GM23338 (cell line): ENCODE data around the gene FCER2. TPM values are rescaled to one million over a fixed set of nuclear protein-coding genes. Genes with fewer than 3 reads are reported as not detected.

Experiments used
- ATAC-seq: fragments of 200-7000 bp; cut with Tn5 transposase; 3 replicates; pipeline ENCODE4 v1.9.1; 2020
- DNase-seq: peaks from one replicate; pipeline ENCODE4 v3.0.0-alpha.2; 2015; ENCODE audit warnings: low spot score
- H2AFZ ChIP-seq: fragments of 200-600 bp; sonication (generic); 2 replicates; pipeline ENCODE4 v1.8.0; 2016; ENCODE audit warnings: antibody characterized with exemption, mild to moderate bottlenecking, moderate library complexity
- H3F3A ChIP-seq: fragments of 200-600 bp; sonication (generic); replicated peaks from 2 replicates; pipeline ENCODE4 v1.8.0; 2017; ENCODE audit warnings: antibody characterized with exemption, mixed run types, low read depth
- H3K27ac ChIP-seq: fragments of 200-600 bp; sonication (generic); 2 replicates; pipeline ENCODE4 v1.6.1; 2016; ENCODE audit warnings: low read depth
- H3K27me3 ChIP-seq: fragments of 200-600 bp; sonication (generic); 2 replicates; pipeline ENCODE4 v1.8.0; 2016; ENCODE audit warnings: mild to moderate bottlenecking, mixed run types, moderate library complexity; ENCODE audit not compliant: insufficient read depth
- H3K36me3 ChIP-seq: fragments of 200-600 bp; sonication (generic); 2 replicates; pipeline ENCODE4 v1.8.0; 2016; ENCODE audit warnings: mild to moderate bottlenecking; ENCODE audit not compliant: insufficient read depth
- H3K4me1 ChIP-seq: fragments of 200-600 bp; sonication (generic); 2 replicates; pipeline ENCODE4 v1.8.0; 2016; ENCODE audit warnings: mild to moderate bottlenecking, moderate library complexity; ENCODE audit not compliant: insufficient read depth
- H3K4me2 ChIP-seq: fragments of 200-600 bp; sonication (generic); 2 replicates; pipeline ENCODE4 v1.7.1; 2017; ENCODE audit warnings: mixed run types
- H3K4me3 ChIP-seq: fragments of 200-600 bp; sonication (generic); 2 replicates; pipeline ENCODE4 v1.6.1; 2016; ENCODE audit warnings: mixed run types
- H3K79me2 ChIP-seq: fragments of 200-600 bp; sonication (generic); replicated peaks from 2 replicates; pipeline ENCODE4 v1.8.0; 2017; ENCODE audit warnings: mild to moderate bottlenecking; ENCODE audit not compliant: insufficient read depth
- H3K9me2 ChIP-seq: fragments of 200-600 bp; sonication (generic); 2 replicates; pipeline ENCODE4 v1.8.0; 2017; ENCODE audit not compliant: insufficient read depth
- H4K20me1 ChIP-seq: fragments of 200-600 bp; sonication (generic); replicated peaks from 2 replicates; pipeline ENCODE4 v1.8.0; 2017; ENCODE audit warnings: mild to moderate bottlenecking; ENCODE audit not compliant: insufficient read depth
- H3K27ac Mint-ChIP-seq: 2 replicates; pipeline ENCODE4 v1.8.0; 2020; ENCODE audit warnings: inconsistent platforms, mild to moderate bottlenecking, moderate library complexity, mixed read lengths
- H3K27me3 Mint-ChIP-seq: 3 replicates; pipeline ENCODE4 v1.8.0; 2022; ENCODE audit warnings: low read depth, mild to moderate bottlenecking, moderate library complexity, mixed read lengths, inconsistent platforms; ENCODE audit not compliant: insufficient read depth, poor library complexity
- H3K36me3 Mint-ChIP-seq: 3 replicates; pipeline ENCODE4 v1.8.0; 2021; ENCODE audit warnings: low read depth, mild to moderate bottlenecking, inconsistent platforms, moderate library complexity, mixed read lengths
- H3K4me1 Mint-ChIP-seq: 3 replicates; pipeline ENCODE4 v1.8.0; 2020; ENCODE audit warnings: mild to moderate bottlenecking, inconsistent platforms, mixed read lengths
- H3K4me3 Mint-ChIP-seq: 3 replicates; pipeline ENCODE4 v1.8.0; 2021; ENCODE audit warnings: moderate library complexity, mild to moderate bottlenecking, inconsistent platforms, mixed read lengths
- H3K9me3 Mint-ChIP-seq: 3 replicates; pipeline ENCODE4 v1.8.0; 2020; ENCODE audit warnings: moderate library complexity, mild to moderate bottlenecking, inconsistent platforms, mixed read lengths
- CREB1 ChIP-seq: fragments of 250-450 bp; sonication (Bioruptor Pico); IDR thresholded peaks from 2 replicates; pipeline ENCODE4 v1.5.0; 2020; ENCODE audit warnings: low read depth, mild to moderate bottlenecking, moderate library complexity
- CTCF ChIP-seq, 2 experiments: fragments of 200-600 bp in 1 of 2; sonication (generic) in 1 of 2; conservative IDR thresholded peaks; 2 replicates each; pipeline versions ENCODE4 v1.5.1 to v1.6.1; 2016 to 2017; ENCODE audit warnings: antibody characterized with exemption in 2 of 2, low read depth in 2 of 2, mild to moderate bottlenecking in 2 of 2, moderate library complexity in 1 of 2
- ETS1 ChIP-seq: IDR thresholded peaks from 2 replicates; pipeline ENCODE4 v1.6.1; 2016; ENCODE audit warnings: antibody characterized with exemption
- EZH2 ChIP-seq: fragments of 200-600 bp; sonication (generic); IDR thresholded peaks from one replicate; pipeline ENCODE4 v1.8.0; 2017; ENCODE audit warnings: antibody characterized with exemption, mild to moderate bottlenecking, low read depth; ENCODE audit not compliant: unreplicated experiment
- EZH2phosphoT487 ChIP-seq: fragments of 200-600 bp; sonication (generic); IDR thresholded peaks from one replicate; pipeline ENCODE4 v1.8.1; 2018; ENCODE audit warnings: antibody characterized with exemption; ENCODE audit not compliant: unreplicated experiment
- JUNB ChIP-seq: IDR thresholded peaks from one replicate; pipeline ENCODE4 v1.6.1; 2016; ENCODE audit warnings: antibody characterized with exemption; ENCODE audit not compliant: unreplicated experiment
- NANOG ChIP-seq: IDR thresholded peaks from 2 replicates; pipeline ENCODE4 v1.6.1; 2016; ENCODE audit warnings: antibody characterized with exemption, borderline replicate concordance
- POLR2AphosphoS5 ChIP-seq: IDR thresholded peaks from 2 replicates; pipeline ENCODE4 v1.6.1; 2016; ENCODE audit warnings: antibody characterized with exemption, low read depth
- REST ChIP-seq: IDR thresholded peaks from one replicate; pipeline ENCODE4 v1.6.1; 2018; ENCODE audit warnings: antibody characterized with exemption; ENCODE audit not compliant: unreplicated experiment
- STAT1 ChIP-seq: IDR thresholded peaks from one replicate; pipeline ENCODE4 v1.6.1; 2016; ENCODE audit warnings: antibody characterized with exemption; ENCODE audit not compliant: unreplicated experiment
- ZNF114 ChIP-seq: fragments of 250-450 bp; sonication (Bioruptor Pico); IDR thresholded peaks from 2 replicates; pipeline ENCODE4 v1.5.0; 2020; ENCODE audit warnings: mild to moderate bottlenecking, moderate library complexity
- ZNF331 ChIP-seq: fragments of 250-450 bp; sonication (Bioruptor Pico); IDR thresholded peaks from 2 replicates; pipeline ENCODE4 v1.5.0; 2020; ENCODE audit warnings: low read depth, mild to moderate bottlenecking, moderate library complexity
- ZNF462 ChIP-seq: fragments of 250-450 bp; sonication (Bioruptor Pico); IDR thresholded peaks from 2 replicates; pipeline ENCODE4 v1.5.0; 2020; ENCODE audit warnings: mild to moderate bottlenecking, moderate library complexity
- polyA plus RNA-seq: library from polyadenylated mRNA; unstranded; fragments of >200 nt; fragmentation: Nextera tagmentation; extraction: Ambion mirVana; gene quantifications from 2 replicates; pipeline ENCODE4 v1.2.1, GENCODE V29; 2016
- total RNA-seq: library from RNA; depleted of rRNA; stranded (reverse); fragments of >200 nt; shearing (Covaris generic); gene quantifications from 2 replicates; pipeline ENCODE4 v1.2.3, GENCODE V29; 2014

Gene FCER2
- total and polyA plus RNA-seq, 2 experiments from 2014 or later = 0.29 TPM; not detected in 1

DNA sequence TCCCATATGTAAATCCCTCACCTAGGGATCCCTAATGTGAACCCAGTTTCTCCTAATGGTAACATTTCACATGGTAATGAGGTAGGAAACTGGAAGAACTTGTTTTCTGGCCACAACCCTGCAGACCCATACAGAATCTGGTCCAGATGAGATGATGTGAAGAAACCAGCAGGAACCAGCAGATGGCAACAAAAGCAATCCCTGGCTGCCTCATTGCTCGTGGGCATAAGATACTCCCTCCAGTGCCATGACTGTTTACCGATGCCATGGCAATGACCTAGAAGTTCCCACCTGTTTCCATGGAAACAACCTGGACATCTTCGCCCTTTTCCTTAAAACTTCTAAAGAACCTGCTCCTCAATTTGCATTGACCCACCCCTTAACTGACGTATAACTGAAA is 46.8 kb upstream of the FCER2 start:
- Mint-ChIP-seq H3K4me3 (no peak overlapping the region; the same call in 2 of the 3 replicates), H3K27me3 (peaks cover 9% of the 10 kb centered on the region), H3K27ac (peak overlapping the region; percentile 67), H3K9me3 (peaks cover 26% of the 10 kb centered on the region), H3K4me1 (peaks cover 20% of the 10 kb centered on the region), H3K36me3 (peaks cover 11% of the 10 kb centered on the region)
- Histone ChIP-seq H3K9me2 (0 out of 2 replicates have a peak, but pooled peaks cover 2% of the 10 kb centered on the region), H3K36me3 (no peaks in the 10 kb centered on the region), H3K27ac (no peak overlapping the region), H4K20me1 (no peaks in the 10 kb centered on the region), H3F3A (no peaks in the 10 kb centered on the region), H3K4me2 (no peak overlapping the region), H3K4me3 (no peak overlapping the region), H3K27me3 (no peaks in the 10 kb centered on the region), H3K4me1 (peaks cover 12% of the 10 kb centered on the region; the same call in 1 of the 2 replicates), H2AFZ (no peak overlapping the region), H3K79me2 (no peaks in the 10 kb centered on the region)
- ATAC-seq (peak; percentile 99), DNase-seq (peak; percentile 96)
- TF ChIP-seq JUNB (no peak), EZH2 (no peak), ZNF114 (CRISPR knock-in tag) (no peak), NANOG (no peak), REST (no peak), POLR2AphosphoS5 (no peak), ZNF462 (CRISPR knock-in tag) (peak; percentile 50), EZH2phosphoT487 (no peak), ETS1 (no peak), ZNF331 (CRISPR knock-in tag) (no peak), STAT1 (no peak), CREB1 (peak; percentile 50), CTCF (conservative IDR thresholded peaks at IDR 0.05; ENCODE audit: low read depth in 2 of 2) (peak; percentile 56 to 86)
